ENCODE data around the gene OR10A3.
A peak's percentile ranks its signal among the peaks of the same experiment; 100 is the strongest.
"Not testable (repeated sequence)": the region's sequence is repeated elsewhere in the genome, so short reads cannot be mapped to it uniquely, and the experiment has no call there.

OR10A3 gene, protein sequence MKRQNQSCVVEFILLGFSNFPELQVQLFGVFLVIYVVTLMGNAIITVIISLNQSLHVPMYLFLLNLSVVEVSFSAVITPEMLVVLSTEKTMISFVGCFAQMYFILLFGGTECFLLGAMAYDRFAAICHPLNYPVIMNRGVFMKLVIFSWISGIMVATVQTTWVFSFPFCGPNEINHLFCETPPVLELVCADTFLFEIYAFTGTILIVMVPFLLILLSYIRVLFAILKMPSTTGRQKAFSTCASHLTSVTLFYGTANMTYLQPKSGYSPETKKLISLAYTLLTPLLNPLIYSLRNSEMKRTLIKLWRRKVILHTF
- 0 to 1.1 (median 0) reads per million in 17 experiments for total RNA-seq

DNA sequence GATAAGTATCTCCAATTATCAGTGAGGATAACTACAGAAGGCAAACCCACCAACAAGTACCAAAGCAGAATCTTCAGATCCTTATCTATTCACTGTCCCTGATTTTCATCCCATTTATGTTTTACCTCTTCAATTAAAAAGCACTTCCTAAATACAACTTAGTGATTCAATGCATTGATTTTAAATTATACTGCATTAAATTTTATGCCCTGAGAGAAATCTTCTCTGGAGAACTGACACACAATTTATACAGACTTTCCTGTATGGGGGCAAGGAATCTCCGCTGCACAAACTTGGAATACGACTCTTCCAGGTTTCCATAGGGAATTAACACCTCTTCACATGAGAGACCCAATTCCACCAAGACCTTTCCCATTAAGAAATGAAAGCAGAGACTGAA, at the start of gene OR10A3:
TSS of gene OR10A3 (minus strand) at position 101 of the 400 bp plus-strand sequence. CDS start 2,188 bp downstream, outside the sequence.
- no peak for DNase-seq

DNA sequence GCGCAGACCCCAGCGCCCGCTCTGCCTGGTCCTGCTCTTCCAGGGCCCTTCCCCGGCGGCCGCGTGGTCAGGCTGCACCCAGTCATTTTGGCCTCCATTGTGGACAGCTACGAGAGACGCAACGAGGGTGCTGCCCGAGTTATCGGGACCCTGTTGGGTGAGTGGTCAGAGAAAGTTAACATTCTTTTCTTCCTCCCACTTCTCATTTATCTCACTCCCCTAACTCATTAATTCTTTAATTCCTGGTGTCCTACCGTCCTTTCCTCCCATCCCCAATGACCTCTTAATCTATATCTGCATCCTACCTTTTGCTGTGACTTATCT, 46.0 kb upstream of the OR10A3 start:
- not testable (repeated sequence) for DNase-seq

DNA sequence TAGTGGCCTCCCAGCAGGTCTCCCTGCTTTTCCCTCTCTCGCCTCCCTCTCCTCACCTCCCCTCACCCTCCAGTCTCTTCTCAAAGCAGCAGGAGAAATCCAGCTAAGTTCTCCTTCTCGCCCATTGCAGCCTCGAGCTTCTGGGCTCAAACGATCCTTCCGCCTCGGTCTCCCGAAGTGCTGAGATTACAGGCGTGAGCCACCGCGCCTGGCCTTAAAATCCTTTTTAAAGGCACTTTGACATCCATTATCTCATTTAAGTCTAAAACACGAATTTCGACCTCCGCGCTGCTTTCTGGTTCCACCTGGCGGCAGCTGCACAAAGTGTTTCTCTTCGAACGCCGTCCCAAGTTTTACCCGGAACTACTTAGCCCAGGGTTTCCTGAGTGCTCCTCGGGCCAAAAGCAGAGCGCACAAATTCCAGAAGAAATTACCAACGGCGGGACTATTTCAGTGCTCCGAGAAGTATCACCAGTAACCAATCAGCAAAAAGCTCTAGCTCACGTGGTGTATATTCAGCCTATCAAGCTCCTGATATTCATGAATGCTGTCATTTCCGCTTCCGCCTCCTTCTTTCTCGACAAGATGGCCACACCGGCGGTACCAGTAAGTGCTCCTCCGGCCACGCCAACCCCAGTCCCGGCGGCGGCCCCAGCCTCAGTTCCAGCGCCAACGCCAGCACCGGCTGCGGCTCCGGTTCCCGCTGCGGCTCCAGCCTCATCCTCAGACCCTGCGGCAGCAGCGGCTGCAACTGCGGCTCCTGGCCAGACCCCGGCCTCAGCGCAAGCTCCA, 45.5 kb upstream of the OR10A3 start, which contains the start of gene EIF3F:
TSS of gene EIF3F (plus strand) at position 570 of the 792 bp plus-strand sequence. CDS start at position 586, 16 bp downstream.
- peak; percentile 95 to 99 (median 98) for DNase-seq

DNA sequence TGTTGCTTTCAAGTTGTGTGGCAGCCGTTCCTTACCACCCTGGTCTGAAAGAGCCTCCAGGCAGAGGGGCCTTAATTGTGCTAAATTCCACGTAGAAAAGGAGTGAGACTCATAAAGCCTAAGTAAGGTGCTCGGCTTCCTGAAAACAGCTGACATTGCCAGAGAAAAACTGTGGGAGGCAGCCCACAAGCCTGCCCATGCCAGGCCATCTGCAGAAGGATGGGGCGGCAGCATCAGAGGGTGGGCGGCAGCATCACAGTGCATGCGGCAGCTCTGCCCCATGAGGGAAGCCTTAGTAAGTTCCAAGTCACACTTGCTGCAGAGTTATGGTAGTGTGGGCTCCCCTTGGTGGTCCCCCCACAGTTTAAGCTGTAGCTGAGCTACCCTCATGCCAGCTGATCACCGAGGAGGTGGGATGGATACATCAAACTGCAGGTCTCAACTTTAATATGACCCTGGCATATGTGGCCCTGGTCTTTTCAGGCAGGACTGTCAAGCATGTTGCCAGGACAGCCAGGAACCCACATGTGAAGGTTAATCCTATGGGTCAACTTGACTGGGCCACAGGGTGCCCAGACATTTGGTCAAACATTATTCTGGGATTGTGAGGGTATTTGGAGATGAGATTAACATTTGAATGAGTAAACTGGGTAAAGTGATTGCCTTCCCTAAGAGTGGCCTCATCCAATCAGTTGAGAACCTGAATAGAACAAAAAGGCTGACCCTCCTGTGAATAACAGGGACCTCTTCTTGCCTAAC, 42.5 kb upstream of the OR10A3 start:
- DNase-seq = no peak

DNA sequence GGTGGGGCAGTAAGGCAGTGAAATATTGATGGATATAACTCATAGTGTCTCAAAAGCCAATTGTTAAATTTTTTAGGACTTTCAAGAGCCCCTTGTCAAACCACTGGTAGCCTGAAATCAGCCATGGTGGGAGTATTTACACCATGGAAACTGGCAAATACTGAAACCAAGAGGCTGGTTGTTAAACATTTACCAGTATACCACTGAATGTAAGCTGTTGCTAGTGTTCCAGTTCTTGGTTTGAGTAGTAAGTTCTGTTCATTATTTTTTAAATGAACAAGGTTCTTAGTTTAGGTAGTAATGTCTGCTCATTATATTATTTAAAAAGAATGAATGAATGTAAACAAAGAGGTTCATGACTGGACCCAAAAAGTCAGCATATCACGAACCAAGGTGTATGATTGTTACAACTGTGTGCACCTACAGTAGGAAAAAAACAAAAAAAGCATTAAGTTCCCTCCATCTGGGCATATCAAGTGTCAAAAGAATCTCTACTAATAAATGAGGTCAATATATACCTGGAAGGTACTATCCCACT, 41.1 kb upstream of the OR10A3 start:
- DNase-seq = no peak

DNA sequence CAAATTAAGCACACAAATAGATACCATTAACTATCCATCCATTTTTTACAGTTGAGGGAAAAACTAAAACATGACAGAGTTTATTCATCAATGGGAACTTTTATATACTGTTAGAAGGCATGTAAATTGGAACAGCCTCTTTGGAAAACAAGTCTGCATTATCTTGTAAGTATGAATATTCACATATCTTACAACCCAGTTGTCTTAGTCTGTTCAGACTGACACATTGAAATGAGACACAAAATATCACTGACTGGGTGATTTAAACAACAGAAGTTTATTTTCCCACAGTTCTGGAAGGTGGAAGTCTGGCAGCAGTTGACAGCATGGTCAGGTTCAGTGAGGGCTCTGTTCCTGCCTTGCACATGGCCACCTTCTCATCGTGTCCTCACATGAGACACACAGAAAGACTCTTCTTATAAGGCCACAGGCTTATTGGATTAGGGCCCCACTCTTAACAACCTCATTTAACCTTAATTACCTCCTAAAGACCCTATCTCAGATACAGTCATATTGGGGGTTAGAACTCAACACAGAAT, 40.2 kb upstream of the OR10A3 start:
- no peak for DNase-seq

DNA sequence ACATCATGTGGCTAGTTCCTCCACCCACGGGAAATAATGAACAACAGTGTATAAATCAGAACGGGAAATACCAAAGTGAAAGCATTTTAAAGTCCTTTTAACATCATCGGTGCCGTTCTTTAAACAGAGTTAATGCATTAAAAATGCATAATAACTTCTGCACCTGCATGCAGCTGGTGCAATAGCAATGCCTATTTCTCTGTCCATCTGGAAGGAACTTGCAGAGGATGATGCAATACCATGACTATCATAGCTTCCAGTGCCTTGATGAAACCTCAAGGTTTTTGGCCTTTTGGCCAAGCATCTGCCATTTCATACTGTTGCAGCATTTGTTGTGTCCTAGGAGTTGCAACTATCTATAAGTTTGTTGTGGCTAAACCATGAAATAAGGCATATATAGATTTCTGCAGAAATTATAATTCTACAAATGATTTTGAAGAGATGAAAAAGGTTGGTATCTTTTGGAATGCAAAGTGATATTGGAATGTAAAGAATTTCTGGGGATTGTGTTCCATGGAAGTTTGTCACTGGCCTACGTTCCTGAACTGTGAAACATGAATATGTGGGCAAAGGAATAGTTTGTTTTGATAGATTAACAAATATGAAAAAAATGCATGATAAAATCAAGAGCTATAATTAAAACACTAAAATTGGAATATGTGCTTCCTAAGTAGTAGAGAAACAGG, 35.9 kb upstream of the OR10A3 start:
- DNase-seq = peak; percentile 8 to 37 (median 22)

DNA sequence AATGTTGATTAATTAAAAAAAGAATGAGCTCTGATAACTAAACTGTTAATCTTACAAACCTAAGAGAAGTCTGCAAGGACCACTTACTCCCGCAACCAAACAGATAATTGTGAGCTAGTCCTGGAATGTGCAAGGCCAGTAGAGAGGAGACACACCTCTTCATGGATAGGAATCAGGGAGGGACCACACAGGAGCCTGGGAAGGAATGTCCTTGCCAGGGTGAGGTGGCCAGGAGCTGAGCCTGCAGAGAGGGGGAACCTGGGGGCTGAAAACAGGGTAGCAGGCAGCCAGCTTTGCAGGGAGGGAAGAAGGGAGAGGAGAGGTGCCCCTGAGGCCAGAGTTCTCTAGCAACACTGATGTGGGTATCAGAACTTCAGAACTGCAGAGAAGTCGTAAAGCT, 33.2 kb upstream of the OR10A3 start:
- no peak for DNase-seq

DNA sequence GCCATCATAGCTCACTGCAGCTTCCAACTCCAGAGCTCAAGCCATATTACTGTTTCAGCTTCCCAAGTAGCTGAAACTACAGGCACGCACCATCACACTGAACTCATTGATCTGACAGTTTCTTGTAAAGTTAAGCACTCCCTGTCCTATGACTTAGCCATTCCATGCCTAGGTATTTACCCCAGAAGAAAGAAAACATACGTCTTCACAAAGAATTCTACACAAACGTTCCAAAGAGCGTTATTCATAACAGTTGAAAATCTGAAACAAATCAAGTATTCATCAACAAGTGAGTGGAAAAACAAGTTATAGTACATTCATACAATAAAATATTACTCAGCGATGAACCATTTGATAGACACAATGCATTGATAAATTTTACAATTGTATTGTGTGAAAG, 31.5 kb upstream of the OR10A3 start:
- DNase-seq = no peak

DNA sequence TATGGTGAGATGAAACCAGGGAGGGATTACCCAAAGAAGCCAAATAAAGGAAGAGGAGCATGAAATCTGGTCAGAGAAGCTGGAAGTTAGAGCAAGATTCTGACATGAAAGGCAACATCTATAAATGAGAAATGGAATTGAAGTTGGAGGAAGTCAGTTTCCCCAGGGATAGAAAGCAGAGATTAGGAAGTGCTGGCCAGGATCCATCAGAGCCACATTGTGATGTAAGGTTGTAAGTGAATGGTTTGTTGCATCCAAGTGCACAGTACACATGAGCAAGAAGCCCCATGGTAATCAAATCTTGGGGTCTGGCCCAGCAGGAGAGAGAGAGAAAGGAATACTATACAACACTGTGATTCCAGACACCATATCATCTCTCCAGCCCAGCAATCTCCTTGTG, 30.3 kb upstream of the OR10A3 start:
- DNase-seq = no peak

DNA sequence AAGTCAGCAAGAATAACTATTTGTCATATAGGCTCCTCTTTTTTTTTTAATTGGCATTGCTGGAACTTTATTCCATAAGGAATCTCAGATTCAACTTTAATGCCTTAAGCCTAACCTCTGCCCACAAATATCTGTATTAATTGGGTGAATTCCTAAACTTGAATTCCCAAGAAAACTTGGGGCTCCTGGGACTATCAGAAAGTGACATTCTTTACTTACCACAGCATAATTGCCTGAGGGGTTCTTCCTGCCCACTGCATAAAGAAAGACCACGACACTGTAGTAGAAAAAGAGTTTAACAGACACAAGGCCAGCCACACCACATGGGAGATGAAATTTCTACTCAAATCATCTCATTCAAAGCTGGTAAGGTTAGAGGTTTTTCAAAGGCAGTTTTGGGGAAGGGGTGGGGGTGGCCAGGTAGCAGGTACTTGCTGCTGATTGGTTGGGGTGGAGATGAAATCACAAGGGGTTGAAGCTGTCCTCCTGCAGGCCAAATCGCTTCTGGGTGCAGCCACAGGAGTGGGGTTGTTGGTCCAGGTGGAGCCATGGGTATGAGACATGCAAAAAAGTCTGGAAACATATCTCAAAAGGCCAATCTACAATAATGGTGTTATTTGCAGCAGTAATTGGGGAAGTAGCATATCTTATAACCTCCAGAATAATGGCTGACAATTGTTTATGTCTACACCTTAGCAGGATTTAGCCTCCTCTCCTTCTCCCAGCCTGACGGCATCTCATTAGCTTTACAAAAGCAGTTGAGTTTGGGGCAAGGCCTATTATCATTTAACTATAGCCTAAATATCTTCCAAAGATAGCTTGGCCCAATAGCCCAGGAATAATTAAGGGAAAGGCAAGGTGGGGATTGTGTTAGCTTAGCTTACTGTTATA, 28.5 kb upstream of the OR10A3 start:
- DNase-seq = no peak

DNA sequence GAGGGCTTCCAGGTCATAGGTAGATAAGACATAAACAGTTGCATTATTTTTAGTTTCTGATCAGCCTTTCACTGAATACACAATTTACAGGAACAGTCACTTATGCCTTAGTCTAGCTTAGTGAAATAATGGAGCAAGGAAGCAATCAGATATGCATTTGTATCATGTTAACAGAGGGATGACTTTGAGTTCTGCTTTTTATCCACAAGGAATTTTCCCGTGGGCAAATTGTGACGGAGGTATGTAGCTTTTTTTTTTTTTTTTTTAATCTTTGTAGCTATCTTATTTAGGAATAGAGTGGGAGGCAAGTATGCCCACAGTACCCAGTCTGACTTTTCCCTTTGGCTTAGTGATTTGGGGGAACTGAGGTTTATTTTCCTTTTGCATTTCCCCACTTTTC, 27.2 kb upstream of the OR10A3 start:
- no peak for DNase-seq

DNA sequence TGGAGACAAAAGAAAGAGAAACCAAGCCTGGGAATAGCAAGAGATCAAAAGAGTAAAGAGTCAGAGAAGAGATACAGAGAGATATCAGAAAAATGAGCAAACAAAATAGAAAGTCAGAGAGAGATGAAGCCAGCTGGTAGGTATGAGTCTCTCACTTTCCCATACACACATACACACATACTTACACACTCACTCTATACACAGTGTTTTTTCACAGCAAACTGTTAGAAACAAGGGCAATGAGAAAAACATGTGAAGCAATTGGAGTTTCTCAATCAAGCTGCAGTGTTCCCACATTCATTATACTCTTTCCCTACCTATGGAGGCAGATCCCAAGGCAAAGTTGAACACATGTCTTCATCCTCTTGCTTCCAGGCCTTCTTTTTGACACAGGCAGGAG, 26.3 kb upstream of the OR10A3 start:
- DNase-seq = no peak

DNA sequence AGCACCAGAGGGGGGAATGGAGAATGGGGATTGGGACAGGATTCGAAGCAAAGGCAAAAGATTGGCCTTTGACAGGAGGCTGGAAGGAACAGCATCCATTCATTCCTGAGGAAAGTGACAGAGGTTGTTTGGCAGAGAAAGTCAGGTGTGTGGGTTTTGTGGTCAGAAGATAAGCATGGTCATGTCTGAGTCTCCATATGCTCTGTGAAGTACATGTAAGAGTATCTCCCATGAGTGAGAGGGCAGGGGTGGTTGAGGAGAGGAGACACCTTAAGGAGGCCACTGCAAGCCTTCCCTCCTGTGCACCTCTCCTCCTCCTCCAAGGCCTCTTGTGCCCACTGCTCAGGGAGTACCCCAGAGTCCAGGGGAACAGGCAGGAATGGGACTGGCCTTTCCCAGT, 25.6 kb upstream of the OR10A3 start:
- no peak for DNase-seq

DNA sequence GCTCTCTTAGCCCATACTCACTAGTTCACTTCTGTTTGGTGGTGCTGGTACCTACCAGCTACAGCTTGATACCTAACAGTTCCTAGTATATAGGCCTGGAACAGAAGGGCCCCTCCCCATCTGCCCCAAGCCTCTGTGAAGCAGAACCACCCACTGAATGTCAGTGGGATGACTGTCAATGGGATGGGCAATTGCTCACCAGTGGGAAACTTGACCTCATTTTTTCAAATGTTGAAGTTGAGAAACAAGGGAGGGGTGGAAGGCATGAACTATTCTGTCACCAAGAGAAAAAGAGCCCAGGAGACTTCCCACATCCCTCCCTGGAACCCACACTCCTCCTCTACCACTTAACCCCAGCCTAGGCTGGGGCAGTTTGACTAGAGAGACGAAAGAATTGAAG, 23.9 kb upstream of the OR10A3 start, which contains the start of gene NLRP10:
TSS of gene NLRP10 (minus strand) at position 62 of the 400 bp plus-strand sequence. CDS start 1,952 bp downstream, outside the sequence.
- DNase-seq = no peak

DNA sequence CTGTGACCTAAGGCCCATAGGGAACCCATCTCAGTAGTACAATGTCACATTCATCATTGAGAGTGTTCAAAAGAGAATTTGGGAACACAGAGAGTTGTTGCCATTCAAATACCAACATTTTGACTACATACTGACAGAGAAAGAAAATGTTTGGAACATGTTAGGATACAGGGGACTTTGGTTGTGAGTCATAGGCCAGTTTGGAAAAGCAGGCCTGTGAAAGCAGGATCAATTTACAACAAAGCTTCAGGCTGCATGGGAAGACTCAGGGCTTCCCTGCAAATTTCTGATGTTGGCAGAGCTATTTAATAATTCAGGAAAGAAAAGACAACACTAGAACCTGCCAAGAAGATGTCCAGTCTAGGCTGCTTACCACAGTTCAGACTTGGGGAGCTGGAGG, 23.4 kb upstream of the OR10A3 start:
- DNase-seq = no peak

DNA sequence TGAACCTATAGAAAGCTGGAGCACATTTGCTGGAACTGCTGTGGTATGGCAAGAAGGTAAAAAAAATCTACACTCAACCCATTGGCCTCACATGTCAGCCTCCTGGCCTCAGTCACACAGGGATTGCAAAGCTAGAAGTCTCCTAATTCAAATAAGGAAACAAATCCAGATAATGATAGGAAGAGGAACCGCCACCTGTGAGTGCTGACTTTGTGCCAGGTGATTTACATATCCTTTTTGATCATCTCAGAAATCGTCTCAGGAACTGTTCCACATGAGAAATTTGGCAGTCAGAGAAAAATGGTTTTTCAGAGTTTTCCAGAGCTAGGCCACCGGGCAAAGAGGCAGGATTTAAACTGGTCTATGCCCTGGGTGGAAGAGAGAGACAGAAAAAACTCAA, 22.8 kb upstream of the OR10A3 start:
- no peak for DNase-seq

DNA sequence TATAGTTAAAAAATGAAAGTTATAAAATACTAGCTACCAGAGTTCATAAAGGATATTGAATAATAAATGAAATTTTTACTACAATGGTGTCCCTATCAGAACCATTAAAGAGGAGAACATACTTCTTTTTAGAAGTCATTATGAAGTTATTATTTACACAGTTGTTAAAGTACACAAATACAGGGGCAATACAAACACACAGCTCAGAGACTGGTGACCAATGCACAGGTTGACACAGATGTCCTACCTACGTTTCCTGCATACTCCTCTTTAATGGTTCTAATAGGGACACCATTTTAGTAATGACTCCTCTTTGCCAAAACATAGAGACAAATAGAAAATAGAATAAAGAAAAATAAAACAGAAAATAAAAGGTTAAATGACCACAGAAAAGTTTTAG, 13.7 kb upstream of the OR10A3 start:
- DNase-seq = no peak

DNA sequence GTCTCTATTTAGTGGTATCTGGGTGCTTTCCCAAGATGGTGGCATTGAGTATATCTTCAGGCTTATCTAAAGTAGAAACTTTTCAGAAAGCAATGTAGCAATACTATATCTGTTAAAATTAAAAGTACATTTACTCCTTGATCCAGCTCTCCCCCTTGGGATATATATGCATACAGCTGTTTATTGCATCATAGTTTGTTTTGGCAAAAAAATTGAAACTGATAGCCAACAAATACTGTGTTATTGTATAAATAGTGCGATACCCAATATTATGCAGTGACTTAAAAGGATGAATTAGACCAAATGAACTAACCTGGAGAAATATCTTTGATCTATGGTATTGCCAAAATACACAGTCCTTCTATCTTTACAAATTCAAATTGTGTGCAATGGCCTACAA, 8.4 kb upstream of the OR10A3 start:
- no peak for DNase-seq

DNA sequence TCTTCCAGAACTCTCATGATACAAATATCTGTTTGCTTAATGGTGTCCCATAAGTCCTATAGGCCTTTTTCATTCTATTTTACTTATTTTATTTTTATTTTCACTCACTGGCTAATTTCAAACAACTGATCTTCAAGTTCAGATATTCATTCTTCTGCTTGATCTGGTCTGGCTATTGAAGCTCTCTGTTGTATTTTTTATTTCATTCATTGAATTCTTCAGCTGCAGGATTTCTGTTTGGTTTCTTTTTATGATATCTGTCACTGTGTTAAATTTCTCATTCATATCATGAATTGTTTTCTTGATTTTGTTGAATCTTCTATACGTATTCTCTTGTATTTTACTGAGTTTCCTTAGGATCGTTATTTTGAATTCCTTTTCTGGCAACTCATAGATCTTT, 2.6 kb upstream of the OR10A3 start:
- no peak for DNase-seq

DNA sequence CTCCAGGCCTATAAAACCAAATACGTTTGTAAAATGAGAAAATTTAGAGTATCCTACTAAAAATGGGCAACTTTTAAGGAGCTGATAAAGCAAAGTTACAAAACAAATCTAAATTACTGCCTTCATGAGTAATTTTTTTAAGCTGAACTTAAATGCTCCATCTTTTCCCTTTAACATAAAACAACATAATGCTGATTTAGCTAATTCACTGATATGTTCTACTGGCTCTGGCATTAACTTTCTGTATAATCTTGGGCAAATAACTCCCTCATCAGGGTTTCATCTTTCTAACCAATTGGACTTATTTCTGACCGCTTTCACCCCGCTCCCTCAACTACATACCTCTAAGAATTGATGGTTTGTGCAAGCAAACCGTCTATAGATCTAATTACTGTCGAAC, 362 bp downstream of the OR10A3 start:
- DNase-seq = no peak

Measured in suppressor macrophage (primary cell).